OCI-LY3 (cell line): ENCODE results near the gene PGBD2.

Source experiments
- EZH2phosphoT487 ChIP-seq: fragments of 200-600 bp; shearing (Covaris generic); IDR thresholded peaks from 2 replicates; pipeline ENCODE4 v1.6.1; 2018; ENCODE audit warnings: antibody characterized with exemption, mixed run types, low read depth
- TF ChIP-seq, protein P1 (sequence below): fragments of 200-600, 300-600 bp; sonication (generic); IDR thresholded peaks from 2 replicates; pipeline ENCODE4 v1.5.1; 2014; ENCODE audit warnings: antibody characterized with exemption, low read length, low read depth

DNA sequence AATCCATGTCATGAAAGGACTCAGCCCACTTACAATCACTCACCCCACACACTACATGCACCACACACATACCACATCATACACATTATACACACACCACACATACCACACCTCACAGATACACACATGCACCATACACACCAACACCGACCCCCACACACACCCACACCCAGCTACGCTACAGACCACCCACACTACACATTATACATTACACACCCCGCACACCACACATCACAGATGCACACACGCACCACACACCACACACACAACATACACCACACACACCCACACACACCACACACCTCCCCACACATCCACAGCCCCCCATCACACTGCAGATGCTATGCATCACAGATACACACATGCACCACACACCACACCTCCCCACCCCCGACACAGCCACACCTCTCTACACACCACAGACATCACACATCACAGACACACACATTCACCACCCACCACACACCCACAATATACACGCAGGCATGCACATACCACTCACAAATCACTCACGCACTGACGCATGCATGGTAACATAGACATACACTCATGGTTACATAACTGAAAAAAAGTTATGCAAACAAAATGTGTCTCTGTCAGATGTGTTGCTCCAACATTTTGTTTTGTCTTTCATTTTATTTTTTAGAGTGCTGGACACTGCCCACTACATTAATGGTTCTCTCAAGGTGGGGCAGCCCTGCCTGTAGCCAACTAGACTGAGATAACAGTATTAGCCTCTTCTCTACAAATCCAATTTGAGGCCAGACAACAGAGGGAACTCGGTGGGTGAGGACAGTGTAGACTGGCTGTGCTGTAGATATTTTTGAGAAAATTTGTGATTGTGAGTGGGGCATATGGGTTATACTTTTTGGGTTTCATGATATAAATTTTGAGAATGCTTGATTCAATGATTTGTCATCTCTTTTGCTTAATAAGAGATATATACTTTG is 15.2 kb upstream of the PGBD2 start:
- TF ChIP-seq, protein P1, sequence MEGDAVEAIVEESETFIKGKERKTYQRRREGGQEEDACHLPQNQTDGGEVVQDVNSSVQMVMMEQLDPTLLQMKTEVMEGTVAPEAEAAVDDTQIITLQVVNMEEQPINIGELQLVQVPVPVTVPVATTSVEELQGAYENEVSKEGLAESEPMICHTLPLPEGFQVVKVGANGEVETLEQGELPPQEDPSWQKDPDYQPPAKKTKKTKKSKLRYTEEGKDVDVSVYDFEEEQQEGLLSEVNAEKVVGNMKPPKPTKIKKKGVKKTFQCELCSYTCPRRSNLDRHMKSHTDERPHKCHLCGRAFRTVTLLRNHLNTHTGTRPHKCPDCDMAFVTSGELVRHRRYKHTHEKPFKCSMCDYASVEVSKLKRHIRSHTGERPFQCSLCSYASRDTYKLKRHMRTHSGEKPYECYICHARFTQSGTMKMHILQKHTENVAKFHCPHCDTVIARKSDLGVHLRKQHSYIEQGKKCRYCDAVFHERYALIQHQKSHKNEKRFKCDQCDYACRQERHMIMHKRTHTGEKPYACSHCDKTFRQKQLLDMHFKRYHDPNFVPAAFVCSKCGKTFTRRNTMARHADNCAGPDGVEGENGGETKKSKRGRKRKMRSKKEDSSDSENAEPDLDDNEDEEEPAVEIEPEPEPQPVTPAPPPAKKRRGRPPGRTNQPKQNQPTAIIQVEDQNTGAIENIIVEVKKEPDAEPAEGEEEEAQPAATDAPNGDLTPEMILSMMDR = no peak
- no peak for TF ChIP-seq EZH2phosphoT487
